Stimulated activated CD4-positive, alpha-beta T cell treated with anti-CD3 and anti-CD28 coated beads, Interleukin-12 subunit alpha, Interleukin-12 subunit beta, amount 100 ng/mL, for 24 hours (primary cell): Measurements from ENCODE around the gene CDC16.
A peak's percentile ranks its signal among the peaks of the same experiment; 100 is the strongest.
"Not testable (repeated sequence)": the region's sequence is repeated elsewhere in the genome, so short reads cannot be mapped to it uniquely, and the experiment has no call there.

ENCODE experiments used
- DNase-seq, 2 experiments: peaks; one replicate each; pipeline ENCODE4 v3.0.0-alpha.2; 2020; ENCODE audit warnings: low read depth in 2 of 2

Gene CDC16, protein sequence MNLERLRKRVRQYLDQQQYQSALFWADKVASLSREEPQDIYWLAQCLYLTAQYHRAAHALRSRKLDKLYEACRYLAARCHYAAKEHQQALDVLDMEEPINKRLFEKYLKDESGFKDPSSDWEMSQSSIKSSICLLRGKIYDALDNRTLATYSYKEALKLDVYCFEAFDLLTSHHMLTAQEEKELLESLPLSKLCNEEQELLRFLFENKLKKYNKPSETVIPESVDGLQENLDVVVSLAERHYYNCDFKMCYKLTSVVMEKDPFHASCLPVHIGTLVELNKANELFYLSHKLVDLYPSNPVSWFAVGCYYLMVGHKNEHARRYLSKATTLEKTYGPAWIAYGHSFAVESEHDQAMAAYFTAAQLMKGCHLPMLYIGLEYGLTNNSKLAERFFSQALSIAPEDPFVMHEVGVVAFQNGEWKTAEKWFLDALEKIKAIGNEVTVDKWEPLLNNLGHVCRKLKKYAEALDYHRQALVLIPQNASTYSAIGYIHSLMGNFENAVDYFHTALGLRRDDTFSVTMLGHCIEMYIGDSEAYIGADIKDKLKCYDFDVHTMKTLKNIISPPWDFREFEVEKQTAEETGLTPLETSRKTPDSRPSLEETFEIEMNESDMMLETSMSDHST

DNA sequence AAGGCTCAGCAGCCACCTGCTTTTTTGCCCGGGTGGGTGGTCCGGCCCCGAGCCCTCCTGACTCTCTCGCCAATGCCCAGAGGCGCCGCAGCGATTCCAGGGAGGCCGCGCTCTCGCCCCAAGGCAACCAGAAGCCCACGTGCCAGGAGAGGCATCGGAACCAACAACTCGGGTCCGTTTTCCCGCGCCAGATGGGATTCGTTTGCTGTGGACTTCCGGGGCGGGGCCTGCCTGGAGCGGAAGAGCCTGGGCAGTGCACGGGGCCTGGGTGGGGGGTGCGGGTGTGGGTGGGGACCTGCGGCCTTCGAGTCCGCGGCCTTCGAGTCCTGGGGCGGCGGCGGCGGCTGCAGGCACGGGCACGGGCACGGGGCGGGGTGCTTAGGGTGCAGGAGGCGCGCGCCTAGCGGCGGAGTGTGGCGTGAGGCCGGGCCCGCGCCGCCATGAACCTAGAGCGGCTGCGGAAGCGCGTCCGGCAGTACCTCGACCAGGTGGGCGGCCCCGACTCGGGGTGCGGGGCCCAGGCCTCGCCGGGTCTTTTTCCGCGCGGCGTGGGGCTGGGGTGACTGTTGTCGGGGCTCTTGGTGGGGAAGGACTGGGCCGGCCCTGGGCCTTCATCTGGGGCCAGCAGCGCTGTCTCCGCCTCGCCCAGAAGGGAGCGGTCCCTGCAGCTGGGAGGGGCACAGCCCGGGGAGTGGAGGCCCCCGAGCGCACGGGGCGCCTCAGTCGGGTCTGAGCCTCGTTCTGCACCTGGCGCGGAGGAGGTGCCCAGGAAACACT lies at the start of gene CDC16:
Gene CDC16 (plus strand): TSS at position 253 of the 777 bp plus-strand sequence. CDS start 188 bp downstream, at position 441.
- DNase-seq, result peak; percentile 84 to 93

GRCh38 chr13:114185182-114185971 lies 49.3 kb upstream of the CDC16 start:
- DNase-seq, result no peak

DNA sequence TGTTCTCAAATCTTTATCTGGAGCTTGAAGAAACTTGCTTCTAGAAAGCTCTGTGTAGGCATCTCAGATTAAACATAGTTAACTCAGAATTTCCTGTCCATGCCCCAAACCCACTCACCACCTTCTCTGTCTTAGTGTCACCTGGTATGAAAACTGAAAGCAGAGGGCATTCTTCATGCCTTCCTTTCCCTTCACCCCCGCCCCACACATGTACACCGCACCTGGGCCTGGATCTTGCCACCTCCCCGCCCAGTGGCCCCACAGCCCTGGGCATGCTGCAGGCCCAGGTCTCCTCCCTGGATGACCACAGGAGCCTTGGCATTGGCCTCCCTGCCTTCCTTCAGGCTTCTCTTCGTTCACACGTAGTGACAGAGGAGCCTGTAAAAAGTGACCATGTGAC lies 39.8 kb upstream of the CDC16 start:
- no peak for DNase-seq

DNA sequence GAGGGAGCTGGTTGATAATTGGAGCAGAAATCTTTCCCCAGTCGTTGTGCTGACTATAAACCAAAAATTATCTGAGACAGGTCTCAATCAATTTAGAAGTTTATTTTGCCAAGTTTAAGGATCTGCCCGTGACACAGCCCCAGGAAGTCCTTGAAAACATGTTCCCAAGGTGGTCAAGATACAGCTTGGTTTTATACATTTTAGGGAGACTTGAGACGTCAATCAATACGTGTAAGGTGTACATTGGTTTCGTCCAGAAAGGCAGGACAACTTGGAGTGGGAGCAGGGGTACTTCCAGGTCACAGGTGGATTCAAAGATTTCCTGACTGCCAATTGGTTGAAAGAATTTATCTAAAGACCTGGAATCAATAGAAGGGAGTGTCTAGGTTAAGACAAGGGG lies 38.1 kb upstream of the CDC16 start:
- DNase-seq, result no peak

GRCh38 chr13:114198556-114198955 lies 36.1 kb upstream of the CDC16 start:
- DNase-seq, result no peak

DNA sequence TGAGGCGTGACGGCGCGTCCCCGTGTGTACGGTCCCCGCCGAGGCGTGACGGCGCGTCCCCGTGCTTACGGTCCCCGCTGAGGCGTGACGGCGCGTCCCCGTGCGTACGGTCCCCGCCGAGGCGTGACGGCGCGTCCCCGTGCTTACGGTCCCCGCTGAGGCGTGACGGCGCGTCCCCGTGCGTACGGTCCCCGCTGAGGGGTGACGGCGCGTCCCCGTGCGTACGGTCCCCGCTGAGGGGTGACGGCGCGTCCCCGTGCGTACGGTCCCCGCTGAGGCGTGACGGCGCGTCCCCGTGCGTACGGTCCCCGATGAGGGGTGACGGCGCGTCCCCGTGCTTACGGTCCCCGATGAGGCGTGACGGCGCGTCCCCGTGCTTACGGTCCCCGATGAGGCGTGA lies 35.2 kb upstream of the CDC16 start:
- not testable (repeated sequence) for DNase-seq

GRCh38 chr13:114199954-114200353 lies 34.7 kb upstream of the CDC16 start:
- no peak for DNase-seq

DNA sequence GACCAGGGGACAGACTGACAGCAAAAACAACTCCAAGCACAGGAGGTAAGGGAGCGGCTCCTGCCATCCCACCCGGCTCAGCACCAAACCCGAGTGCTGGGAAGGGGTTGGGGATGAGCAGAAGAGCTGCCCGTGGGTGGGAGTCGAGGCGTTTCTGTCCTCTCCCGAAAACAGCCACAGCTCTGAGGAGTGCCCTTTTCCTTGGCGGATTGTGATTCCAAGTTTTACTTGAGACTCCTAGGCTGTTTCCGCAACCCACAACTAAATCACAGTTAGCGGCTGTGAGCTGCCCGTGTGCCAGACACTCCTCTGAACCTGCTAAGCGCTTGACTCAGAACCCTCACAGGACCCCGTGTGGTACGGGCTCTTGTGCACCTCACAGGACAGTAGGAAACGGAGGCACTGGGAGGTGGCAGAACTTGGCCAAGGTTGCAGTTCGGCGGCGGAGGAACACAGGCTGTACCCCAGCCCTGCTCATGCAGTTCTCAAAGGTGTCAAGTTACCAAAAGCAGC lies 34.2 kb upstream of the CDC16 start:
- DNase-seq, result no peak

GRCh38 chr13:114202581-114202980 lies 32.1 kb upstream of the CDC16 start:
- no peak for DNase-seq

GRCh38 chr13:114203536-114203935 lies 31.2 kb upstream of the CDC16 start:
- DNase-seq, result no peak

- DNase-seq, result no peak
Measured at GRCh38 chr13:114204894-114205293, 29.8 kb upstream of the CDC16 start.

- DNase-seq, result no peak
Measured at GRCh38 chr13:114208134-114208533, 26.6 kb upstream of the CDC16 start.

GRCh38 chr13:114211446-114212157 lies 23.1 kb upstream of the CDC16 start:
- no peak for DNase-seq

GRCh38 chr13:114212158-114212495 lies 22.6 kb upstream of the CDC16 start:
- no peak for DNase-seq

DNA sequence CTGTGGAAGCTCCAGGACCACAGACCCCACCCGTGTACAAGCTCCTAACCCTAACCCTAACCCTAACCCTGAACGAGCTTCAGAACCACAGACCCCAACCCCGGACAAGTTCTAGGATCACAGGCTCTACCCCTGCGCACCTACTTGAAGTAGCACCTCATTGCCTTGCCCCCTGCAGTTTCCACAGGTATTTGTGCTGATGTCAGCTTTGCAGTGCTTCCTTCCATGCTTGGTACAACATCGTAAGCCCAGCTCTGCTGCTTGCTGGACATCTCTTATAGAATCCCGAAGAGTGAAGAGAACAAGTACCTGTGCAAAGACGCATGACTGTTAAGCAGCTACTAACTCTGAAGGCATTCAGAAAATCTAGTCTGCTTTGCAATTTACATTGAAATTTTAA lies 20.7 kb upstream of the CDC16 start:
- DNase-seq, result no peak

DNA sequence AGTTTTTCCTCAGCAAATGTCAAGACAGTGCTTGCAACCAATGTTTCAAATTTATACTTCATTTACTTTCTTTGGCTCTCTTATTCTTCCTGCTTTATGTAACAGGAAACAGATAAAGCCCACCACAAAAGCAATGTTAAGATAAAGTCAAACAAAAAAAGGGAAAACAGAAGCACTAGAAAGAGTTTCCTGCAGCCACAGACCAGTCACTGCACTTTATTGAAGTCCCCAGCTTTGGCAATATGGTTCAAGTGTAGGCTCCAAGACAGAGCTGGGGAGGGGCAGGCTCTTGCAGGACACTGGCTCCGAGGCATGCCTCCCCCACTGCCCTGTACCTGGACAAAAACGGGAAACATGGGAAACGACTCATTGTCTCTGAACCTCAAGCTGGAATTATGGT lies 15.3 kb upstream of the CDC16 start:
- no peak for DNase-seq

GRCh38 chr13:114222461-114222968 lies 12.2 kb upstream of the CDC16 start:
- no peak for DNase-seq

DNA sequence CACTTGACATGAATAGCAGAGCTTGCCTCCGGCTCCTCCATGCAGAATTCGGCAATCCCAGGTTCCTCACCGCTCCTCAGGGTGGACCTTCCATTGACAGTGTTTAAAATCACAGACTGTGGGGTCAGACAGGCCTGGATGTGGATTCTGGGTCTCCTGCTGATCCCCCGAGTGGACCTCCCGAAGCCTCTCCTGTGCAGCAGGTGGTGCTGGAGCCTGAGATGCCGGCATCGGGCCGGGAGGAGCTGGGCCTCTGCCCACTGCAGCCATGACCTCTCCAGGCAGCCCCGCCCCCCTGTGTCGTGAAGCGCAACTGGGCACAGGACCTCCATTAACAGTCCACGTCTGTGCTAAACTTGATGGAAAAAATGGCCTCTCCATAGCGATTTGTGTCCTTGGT lies 10.5 kb upstream of the CDC16 start:
- no peak for DNase-seq

DNA sequence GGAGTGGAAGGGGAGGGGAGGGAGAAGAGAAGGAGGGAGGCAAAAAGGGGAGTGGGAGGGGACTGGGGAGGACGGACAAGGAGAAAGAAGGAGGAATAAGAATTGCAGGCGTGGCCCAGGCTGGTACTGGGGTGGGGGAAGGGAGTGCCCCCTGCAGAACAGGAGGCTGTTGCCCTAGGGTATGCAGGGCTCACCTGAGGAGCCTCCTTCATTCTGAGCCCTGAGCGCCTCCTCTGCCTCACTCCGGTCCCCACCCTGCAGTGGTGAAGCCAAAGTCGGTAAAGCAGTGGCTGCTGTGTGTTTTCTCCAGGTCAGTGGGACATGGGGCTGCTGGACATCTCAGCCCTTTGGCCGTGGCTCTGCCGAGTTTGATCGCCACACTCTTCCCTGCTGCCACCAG lies 9.1 kb upstream of the CDC16 start:
- no peak for DNase-seq

DNA sequence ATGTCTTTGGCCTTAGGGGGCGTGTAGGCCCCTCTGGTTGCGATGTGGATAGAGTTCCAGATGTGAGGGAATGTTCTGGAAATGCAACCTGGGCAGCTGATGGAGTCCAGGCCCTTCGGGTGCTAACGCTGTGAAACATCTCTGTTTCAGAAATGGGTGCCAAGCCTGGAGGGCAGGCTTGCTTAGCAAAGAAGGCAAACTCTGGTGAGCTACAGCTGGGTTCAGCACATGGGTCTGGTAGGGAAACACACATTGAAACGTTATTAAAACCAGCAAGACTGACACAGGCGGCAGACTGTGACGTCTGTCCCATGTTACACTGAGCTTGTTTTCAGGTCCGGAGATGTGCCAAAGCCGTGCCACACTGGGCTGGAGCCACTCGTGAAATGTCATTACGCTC lies 8.6 kb upstream of the CDC16 start:
- no peak for DNase-seq
